ENCODE results near the gene EXOC4. TPM values are rescaled to one million over a fixed set of nuclear protein-coding genes. Genes with fewer than 3 reads are reported as not detected.
A peak's percentile ranks its signal among the peaks of the same experiment; 100 is the strongest.

The EXOC4 gene
- polyA plus RNA-seq, 3 donors, result 68.1 to 75.1 (median 70.9) TPM

- peak in 1 of 11 donors; percentile 15 for DNase-seq (ENCODE audit: extremely low read depth in 1 of 11, low read depth in 9 of 11, low spot score in 4 of 11)
These were observed 443.2 kb downstream of the EXOC4 start for GRCh38 chr7:133696056-133696455.

GRCh38 chr7:133697585-133697984 is 444.7 kb downstream of the EXOC4 start:
- no peak for DNase-seq (ENCODE audit: extremely low read depth in 1 of 11, low read depth in 9 of 11, low spot score in 4 of 11)

GRCh38 chr7:133698127-133698526 is 445.2 kb downstream of the EXOC4 start:
- DNase-seq (ENCODE audit: extremely low read depth in 1 of 11, low read depth in 9 of 11, low spot score in 4 of 11), result no peak

- no peak for DNase-seq (ENCODE audit: extremely low read depth in 1 of 11, low read depth in 9 of 11, low spot score in 4 of 11)
These were observed 446.5 kb downstream of the EXOC4 start for GRCh38 chr7:133699386-133699785.

GRCh38 chr7:133702078-133702477 is 449.2 kb downstream of the EXOC4 start:
- DNase-seq (ENCODE audit: extremely low read depth in 1 of 11, low read depth in 9 of 11, low spot score in 4 of 11), result no peak

GRCh38 chr7:133702960-133703359 is 450.1 kb downstream of the EXOC4 start:
- DNase-seq (ENCODE audit: extremely low read depth in 1 of 11, low read depth in 9 of 11, low spot score in 4 of 11), result no peak

GRCh38 chr7:133703547-133703946 is 450.7 kb downstream of the EXOC4 start:
- DNase-seq (ENCODE audit: extremely low read depth in 1 of 11, low read depth in 9 of 11, low spot score in 4 of 11), result no peak

GRCh38 chr7:133704453-133704852 is 451.6 kb downstream of the EXOC4 start:
- DNase-seq (ENCODE audit: extremely low read depth in 1 of 11, low read depth in 9 of 11, low spot score in 4 of 11), result peak in 1 of 11 donors; percentile 13

GRCh38 chr7:133705596-133705995 is 452.7 kb downstream of the EXOC4 start:
- no peak for DNase-seq (ENCODE audit: extremely low read depth in 1 of 11, low read depth in 9 of 11, low spot score in 4 of 11)

- no peak for DNase-seq (ENCODE audit: extremely low read depth in 1 of 11, low read depth in 9 of 11, low spot score in 4 of 11)
These were observed 453.1 kb downstream of the EXOC4 start for GRCh38 chr7:133706016-133706415.

- DNase-seq (ENCODE audit: extremely low read depth in 1 of 11, low read depth in 9 of 11, low spot score in 4 of 11), result no peak
These were observed 456.4 kb downstream of the EXOC4 start for GRCh38 chr7:133709036-133709880.

- DNase-seq (ENCODE audit: extremely low read depth in 1 of 11, low read depth in 9 of 11, low spot score in 4 of 11), result no peak
These were observed 459.7 kb downstream of the EXOC4 start for GRCh38 chr7:133712544-133712943.

- no peak for DNase-seq (ENCODE audit: extremely low read depth in 1 of 11, low read depth in 9 of 11, low spot score in 4 of 11)
These were observed 461.8 kb downstream of the EXOC4 start for GRCh38 chr7:133714654-133715053.

GRCh38 chr7:133718131-133718530 is 465.3 kb downstream of the EXOC4 start:
- DNase-seq (ENCODE audit: extremely low read depth in 1 of 11, low read depth in 9 of 11, low spot score in 4 of 11), result no peak

- no peak for DNase-seq (ENCODE audit: extremely low read depth in 1 of 11, low read depth in 9 of 11, low spot score in 4 of 11)
These were observed 470.2 kb downstream of the EXOC4 start for GRCh38 chr7:133723044-133723443.

- no peak for DNase-seq (ENCODE audit: extremely low read depth in 1 of 11, low read depth in 9 of 11, low spot score in 4 of 11)
These were observed 471.3 kb downstream of the EXOC4 start for GRCh38 chr7:133724148-133724547.

- DNase-seq (ENCODE audit: extremely low read depth in 1 of 11, low read depth in 9 of 11, low spot score in 4 of 11), result no peak
These were observed 471.8 kb downstream of the EXOC4 start for GRCh38 chr7:133724694-133725093.

GRCh38 chr7:133727476-133728214 is 474.8 kb downstream of the EXOC4 start:
- DNase-seq (ENCODE audit: extremely low read depth in 1 of 11, low read depth in 9 of 11, low spot score in 4 of 11), result no peak

- DNase-seq (ENCODE audit: extremely low read depth in 1 of 11, low read depth in 9 of 11, low spot score in 4 of 11), result no peak
These were observed 477.5 kb downstream of the EXOC4 start for GRCh38 chr7:133730360-133730759.

- no peak for DNase-seq (ENCODE audit: extremely low read depth in 1 of 11, low read depth in 9 of 11, low spot score in 4 of 11)
These were observed 480.5 kb downstream of the EXOC4 start for GRCh38 chr7:133733401-133733800.

Data from renal cortex interstitium (tissue), 11 donors.